HG03439 (cell line): ENCODE data around the gene ARHGAP40.

Experiments used
- ATAC-seq: cut with Tn5 transposase; IDR thresholded peaks from one replicate; pipeline ENCODE4 v1.9.1; 2021; ENCODE audit warnings: mild to moderate bottlenecking, moderate library complexity; ENCODE audit not compliant: unreplicated experiment

Gene ARHGAP40

GRCh38 chr20:38645980-38646858 is 44.6 kb downstream of the ARHGAP40 start:
- peak; percentile 66 for ATAC-seq

- no peak for ATAC-seq
Observed at GRCh38 chr20:38649275-38649891, 47.8 kb downstream of the ARHGAP40 start.

- ATAC-seq: no peak
Observed at GRCh38 chr20:38650010-38650409, 48.4 kb downstream of the ARHGAP40 start.

- no peak for ATAC-seq
Observed at GRCh38 chr20:38651154-38651553, 49.5 kb downstream of the ARHGAP40 start.

GRCh38 chr20:38651562-38651961 is 50.0 kb downstream of the ARHGAP40 start:
- ATAC-seq: no peak

- no peak for ATAC-seq
Observed at GRCh38 chr20:38652995-38653394, 51.4 kb downstream of the ARHGAP40 start.

DNA sequence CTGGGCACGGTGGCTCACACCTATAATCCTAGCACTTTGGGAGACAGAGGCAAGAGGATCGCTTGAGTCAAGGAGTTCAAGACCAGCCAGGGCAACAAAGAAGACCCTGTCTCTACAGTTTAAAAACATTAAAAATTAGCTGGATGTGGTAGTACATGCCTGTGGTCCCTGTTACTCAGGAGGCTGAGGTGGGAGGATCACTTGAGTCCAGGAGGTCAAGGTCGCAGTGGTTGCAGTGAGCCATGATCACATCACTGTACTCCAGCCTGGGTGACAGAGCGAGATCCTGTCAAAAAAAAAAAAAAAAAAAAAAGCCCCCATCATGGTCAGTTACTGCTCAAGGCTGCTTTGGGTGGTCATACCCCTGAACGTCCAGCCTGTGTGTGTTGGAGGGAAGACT is 55.8 kb downstream of the ARHGAP40 start:
- no peak for ATAC-seq

- ATAC-seq: no peak
Observed at GRCh38 chr20:38658879-38659596, 57.4 kb downstream of the ARHGAP40 start.

DNA sequence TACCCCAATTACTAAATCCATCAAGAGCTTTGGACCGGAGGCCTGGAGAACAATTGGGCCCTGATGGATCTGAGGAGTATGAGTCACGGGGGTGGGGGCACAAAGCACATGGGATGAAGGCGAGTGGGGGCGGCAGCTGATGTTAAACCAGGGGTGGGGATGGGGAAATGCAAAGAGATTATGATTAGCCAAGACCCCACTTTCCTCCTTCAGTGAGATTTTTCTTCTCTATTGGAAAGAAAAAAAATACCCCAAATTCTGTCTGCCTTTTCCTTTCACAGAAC is 57.9 kb downstream of the ARHGAP40 start:
- ATAC-seq: no peak

DNA sequence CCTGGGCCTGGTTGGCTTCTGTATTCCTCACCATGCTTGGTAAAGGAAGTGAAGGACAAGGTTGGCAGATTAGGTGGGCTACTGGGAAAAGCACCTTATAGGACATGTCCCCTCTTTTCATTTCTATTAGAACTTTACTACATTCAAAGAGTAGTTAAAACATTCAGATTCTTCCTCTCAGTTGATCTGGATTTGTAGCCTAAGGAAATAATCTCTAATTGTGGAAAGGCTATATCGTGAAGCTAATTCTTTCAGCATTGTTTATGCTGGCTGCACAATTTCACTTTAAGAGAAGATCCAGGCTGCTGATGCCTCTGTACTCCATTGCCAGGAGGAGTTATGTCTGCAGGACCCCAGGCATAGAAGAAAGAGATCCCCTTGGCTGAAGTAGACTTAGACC is 58.8 kb downstream of the ARHGAP40 start:
- ATAC-seq: no peak

DNA sequence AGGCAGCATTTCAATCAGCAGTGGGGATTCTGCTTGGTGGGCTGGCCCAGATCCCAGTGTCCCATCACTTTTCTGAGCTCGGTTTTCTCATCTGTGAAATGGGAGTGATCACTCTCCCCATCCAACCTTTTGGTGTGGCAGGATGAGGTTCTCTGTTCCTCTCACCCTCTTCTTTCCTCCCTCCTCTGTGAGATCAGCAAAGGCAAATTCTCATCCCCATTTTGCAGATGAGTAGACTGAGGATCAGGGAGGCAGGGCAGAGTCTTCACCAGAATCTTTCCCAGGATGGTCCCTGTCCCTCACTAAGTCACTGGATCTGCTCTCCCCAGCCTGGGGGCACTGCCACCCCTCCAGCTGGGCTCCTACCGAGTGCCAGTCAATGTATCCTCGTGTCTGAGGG is 62.1 kb downstream of the ARHGAP40 start:
- no peak for ATAC-seq

DNA sequence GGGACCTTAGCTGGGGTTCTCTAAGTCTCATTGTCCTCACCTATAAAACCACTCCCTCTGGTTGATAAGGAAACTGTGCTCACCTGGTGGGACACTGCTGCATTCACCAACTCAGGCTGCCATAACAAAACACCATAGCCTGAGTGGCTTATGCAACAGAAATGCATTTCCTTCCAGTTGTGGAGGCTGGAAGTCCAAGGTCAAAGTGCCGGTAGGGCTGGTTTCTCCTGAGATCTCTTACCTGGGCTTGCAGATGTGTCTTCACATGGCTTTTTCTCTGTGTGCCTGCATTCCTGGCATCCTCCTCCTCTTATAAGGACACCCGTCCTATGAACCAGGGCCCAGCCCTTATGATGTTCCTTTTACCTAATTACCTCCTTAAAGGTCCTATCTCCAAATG is 62.7 kb downstream of the ARHGAP40 start:
- ATAC-seq: no peak

DNA sequence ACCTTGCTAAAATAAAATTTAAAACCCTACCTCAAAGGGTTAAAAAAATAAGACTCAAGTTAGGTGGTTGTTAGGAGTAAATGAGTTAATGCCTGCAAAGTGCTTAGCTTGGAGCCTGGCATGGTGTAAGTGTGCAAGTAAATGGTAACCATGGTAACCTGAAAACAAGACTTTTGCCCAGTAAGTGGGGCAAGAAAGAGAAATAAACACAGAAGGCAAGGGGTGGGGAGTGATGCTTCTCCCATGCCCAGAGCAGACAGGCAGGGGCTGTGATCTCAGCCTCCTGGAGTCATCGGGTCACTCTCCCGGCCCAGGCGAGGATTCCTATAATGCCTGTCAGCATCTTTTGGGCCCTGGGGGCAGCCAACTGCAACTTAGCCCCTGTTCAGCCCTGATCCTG is 63.5 kb downstream of the ARHGAP40 start:
- ATAC-seq: no peak

- no peak for ATAC-seq
Observed at GRCh38 chr20:38665506-38666285, 64.1 kb downstream of the ARHGAP40 start.

DNA sequence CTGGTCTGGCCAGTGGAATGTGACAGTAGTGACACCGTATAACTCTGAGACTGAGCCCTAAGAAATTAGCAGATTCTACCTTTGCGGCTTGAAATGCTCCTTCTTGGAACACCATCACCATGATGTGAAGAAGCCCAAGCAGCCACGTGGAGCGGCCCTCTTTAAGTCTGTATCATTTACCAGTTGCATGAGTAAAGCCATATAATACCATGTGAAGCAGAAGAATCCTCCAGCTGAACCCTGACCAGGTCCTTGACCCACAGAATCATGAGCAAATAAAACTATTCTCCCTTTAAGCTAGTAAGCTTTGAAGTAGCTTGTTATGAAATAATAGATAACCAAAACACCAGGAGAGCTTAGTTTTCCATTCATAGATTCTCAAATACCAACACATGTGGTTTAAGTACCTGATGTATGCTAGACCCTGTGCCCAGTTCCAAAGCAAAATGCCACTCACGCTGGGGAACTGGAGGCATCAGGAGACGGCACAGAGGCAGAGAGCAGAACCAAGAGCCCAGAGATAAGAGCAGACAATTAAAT is 65.9 kb downstream of the ARHGAP40 start:
- no peak for ATAC-seq

GRCh38 chr20:38669688-38670087 is 68.1 kb downstream of the ARHGAP40 start:
- ATAC-seq: no peak

DNA sequence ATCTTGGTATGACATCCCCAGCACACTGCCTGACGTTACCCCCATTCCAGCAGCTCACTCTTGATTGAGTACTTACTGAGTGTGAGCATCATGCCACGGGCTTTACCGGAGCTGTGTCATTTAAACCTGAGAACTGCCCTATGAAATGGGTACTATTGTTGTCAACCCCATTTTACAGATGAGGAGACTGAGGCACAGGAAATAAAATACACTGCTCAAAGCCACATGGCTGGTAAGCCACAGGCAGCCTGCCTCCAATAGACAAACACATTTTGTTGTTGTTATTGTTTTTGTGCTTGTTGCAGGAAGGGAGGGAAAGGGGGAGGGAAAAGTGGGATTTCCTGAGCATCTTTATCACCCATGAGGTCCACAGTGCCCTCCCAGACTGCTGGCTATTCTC is 69.2 kb downstream of the ARHGAP40 start:
- ATAC-seq: no peak

- no peak for ATAC-seq
Observed at GRCh38 chr20:38671186-38671585, 69.6 kb downstream of the ARHGAP40 start.

GRCh38 chr20:38671701-38672292 is 70.2 kb downstream of the ARHGAP40 start:
- no peak for ATAC-seq

DNA sequence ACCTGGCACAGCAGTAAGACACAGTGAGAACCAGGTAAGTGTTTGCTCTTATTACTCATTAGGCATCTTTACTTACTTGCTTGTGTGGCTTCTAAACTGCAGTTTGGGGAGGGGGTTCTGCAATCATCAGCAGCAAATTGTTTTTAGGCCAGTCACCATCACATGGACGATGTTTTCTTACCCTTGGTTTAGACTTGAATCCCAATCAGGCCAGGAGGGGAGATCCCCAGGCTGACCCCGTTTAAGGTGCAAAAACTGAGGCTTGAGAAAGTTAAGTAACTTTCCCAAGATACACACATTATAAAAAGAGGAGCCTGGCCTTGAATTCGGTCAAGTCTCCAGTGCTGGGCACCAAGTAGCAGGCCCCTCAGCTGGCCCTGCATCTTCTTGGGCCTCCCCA is 70.9 kb downstream of the ARHGAP40 start:
- ATAC-seq: no peak

GRCh38 chr20:38673261-38673660 is 71.7 kb downstream of the ARHGAP40 start:
- no peak for ATAC-seq
